HG02678 (cell line): ENCODE results near the gene EPHB3.
"Not testable (repeated sequence)": the region's sequence is repeated elsewhere in the genome, so short reads cannot be mapped to it uniquely, and the experiment has no call there.

ENCODE experiments used
- ATAC-seq: cut with Tn5 transposase; IDR thresholded peaks from one replicate; pipeline ENCODE4 v1.9.1; 2021; ENCODE audit warnings: mild to moderate bottlenecking, moderate library complexity; ENCODE audit not compliant: unreplicated experiment

Gene EPHB3

DNA sequence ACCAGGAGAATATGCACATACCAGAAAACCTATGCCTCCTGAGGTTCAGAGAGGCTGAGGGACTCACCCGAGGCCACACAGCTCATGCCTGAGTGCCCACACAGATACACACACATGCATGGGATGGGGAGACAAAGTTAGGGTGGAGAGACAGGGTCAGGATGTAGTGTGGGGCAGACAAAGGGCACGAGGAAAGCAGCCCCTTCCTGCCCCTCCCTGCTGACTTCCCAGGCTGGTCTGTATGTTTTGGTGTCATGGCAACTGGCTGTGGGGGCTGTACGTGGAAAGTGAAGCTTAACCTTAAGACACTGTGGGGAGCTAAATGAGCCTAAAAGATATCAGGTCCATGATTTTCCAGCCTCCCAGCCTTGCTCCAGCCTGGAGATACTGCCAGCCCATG lies 57.8 kb downstream of the EPHB3 start:
- no peak for ATAC-seq

DNA sequence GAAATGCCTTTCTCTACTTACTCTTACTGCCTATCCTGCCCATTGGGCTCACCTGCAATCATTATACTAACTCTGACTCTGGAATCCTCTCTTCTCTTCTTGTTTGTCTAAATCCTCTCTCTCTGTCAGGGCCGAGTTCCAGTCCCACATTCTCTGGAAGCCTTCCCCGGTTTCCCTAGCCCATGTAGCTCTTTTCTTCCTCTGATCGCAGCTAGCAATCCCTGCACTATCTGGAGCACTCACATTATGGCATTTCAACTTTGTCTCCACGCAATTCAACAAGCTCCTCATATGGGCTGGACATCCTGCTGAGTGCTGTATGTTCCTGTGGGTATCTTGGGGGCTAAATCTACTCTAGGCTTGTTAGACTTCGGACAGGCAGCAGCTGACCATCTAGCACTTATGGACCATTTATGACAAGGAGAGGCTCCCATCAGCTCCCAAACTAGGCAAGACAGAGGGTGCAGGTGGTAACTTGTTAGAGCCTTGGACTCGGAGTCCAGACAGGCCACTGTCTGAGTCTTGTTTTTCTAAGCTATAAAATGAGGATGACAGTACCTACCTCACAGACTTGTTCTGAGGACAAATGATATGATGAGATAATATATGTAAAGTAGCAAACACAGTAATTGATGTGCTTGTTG lies 58.3 kb downstream of the EPHB3 start:
- ATAC-seq = no peak

DNA sequence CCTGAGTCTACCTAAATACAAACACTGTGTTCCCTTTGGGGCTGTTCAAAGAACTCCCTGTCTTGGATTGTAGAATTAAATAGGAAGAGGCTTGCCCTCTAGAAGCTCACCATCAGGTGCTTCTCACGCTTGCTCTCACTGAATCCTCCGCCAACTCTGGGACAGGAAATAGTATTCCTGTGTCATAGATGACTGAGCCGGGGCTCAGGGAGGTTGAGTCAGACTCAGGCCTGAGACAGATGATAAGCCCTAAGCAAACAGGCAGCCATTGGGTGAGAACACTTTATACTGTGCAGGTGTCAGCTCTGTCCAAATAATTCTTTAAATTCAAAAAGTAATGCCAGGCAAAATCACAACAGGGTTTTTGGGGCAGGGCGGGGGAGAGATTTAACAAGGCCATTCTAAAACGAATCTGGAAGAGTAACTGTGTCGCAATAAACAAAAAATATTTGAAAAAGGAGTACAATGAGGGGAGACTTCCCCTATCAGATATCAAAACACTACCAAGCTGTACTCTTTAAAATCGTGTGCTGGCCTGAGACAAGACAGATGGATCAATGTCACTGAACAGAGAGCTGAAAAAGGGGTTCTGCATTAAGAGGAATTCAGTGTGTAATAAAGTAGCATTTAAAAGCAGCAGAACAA lies 59.0 kb downstream of the EPHB3 start:
- no peak for ATAC-seq

DNA sequence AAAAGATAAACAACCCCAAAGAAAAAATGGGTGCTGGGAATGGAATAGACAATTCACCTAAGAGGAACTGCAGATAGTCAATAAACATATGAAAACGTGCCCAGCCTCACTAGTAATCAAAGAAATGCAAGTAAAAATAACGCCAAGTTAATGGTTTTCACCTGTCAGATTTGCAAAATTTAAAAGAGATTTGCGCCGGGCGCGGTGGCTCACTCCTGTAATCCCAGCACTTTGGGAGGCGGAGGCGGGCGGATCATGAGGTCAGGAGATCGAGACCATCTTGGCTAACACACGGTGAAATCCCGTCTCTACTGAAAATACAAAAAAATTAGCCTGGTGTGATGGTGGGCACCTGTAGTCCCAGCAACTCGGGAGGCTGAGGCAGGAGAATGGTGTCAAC lies 60.6 kb downstream of the EPHB3 start:
- ATAC-seq = not testable (repeated sequence)

DNA sequence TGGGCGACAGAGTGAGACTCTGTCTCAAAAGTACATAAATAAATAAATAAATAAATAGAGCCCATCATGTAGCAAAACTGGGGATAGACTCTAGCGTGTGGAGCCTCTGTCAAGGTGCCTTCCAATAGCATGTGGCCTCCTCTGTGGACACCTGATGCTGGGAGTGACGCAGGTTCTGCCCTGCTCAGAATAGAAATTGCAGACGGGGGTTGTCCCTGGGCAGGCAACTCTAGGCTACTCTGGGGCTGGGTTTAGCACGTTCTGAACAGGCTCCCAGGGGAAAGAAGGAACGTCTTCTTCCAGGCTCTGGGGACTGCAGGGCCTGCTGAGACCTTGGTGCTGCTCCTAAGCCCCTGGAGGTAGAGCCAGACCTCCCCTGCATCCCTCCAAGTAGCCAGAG lies 65.3 kb downstream of the EPHB3 start:
- no peak for ATAC-seq

DNA sequence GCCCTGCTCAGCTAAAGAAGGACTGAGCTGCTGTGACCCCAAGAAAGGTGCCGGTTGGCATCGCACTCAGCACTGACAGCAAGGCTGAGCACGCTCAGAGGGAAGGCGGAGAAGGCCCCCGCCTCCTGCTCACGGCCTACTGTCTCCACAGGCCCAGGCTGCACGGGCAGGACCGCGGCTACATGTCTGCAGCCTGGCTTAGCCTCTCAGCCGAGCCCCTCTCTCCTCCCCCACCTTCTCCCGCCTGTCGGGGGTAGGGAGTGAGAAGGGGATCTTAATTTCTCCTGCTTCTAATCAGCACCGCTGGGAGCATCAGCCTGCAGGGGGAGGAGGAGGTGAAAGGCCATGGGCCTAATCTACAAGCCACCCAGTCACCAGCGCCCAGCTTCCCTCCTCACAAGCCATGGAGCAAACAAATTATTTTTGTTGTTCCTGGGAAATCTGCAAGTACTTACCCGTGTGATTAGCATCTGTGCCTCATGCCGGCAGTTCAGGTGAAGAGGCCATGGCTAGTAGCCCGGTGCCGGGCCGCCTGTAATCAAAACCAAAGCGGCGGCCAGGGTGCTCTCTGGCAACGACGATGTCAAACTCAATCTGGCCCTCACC lies 68.1 kb downstream of the EPHB3 start:
- no peak for ATAC-seq

DNA sequence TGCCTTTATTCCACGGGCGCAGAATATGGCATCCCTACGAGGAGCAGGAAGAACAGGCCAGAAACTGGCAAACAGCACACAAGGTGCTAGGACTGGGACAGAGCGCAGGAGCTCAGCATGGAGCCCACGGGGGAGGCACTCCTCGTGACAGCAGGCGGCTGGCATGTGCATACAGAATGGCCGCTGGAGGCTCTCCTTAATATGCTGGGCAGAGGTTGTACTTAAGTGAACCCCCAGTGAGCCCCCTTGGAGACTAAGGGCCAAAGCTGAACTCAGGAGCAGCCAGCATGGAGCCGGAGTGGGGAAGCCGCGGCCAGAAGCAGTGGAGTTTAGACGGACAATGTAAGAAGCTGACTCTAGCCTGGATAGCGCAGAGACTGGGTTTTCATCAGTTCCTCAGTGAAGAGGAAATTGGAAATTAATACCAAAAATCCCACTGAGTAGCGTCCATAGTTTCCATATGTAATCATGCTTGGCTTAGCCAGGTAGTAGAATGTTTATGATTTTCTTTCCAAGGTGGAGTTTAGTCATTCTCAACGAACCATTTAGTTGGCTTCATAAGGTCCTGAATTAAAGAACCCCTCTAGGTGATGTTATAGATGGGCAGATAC lies 69.4 kb downstream of the EPHB3 start:
- ATAC-seq = no peak

DNA sequence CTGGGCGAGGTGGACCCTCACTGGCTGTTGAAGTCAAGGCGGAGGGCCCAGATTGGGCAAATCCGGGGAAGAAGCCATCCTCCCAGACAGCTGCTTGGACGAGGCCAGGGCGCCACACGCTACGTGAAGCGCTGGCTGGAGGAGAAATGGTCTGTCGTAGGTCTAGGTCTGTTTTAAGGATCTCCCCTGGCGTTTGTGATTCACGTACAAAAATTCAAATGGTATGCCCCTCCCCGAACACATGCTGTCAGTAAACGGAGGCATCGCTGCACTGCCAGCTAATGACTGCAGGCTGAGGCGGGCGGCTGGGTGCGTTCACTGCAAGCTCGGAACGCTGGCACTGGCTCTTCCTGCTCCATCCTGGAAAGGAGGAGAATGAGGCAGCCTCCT lies 69.9 kb downstream of the EPHB3 start:
- no peak for ATAC-seq
